ENCODE data around the gene NPAS1. TPM values are rescaled to one million over a fixed set of nuclear protein-coding genes. Genes with fewer than 3 reads are reported as not detected.

Gene NPAS1
- total RNA-seq, 1 donor from 2014 or later: 0.99 TPM

DNA sequence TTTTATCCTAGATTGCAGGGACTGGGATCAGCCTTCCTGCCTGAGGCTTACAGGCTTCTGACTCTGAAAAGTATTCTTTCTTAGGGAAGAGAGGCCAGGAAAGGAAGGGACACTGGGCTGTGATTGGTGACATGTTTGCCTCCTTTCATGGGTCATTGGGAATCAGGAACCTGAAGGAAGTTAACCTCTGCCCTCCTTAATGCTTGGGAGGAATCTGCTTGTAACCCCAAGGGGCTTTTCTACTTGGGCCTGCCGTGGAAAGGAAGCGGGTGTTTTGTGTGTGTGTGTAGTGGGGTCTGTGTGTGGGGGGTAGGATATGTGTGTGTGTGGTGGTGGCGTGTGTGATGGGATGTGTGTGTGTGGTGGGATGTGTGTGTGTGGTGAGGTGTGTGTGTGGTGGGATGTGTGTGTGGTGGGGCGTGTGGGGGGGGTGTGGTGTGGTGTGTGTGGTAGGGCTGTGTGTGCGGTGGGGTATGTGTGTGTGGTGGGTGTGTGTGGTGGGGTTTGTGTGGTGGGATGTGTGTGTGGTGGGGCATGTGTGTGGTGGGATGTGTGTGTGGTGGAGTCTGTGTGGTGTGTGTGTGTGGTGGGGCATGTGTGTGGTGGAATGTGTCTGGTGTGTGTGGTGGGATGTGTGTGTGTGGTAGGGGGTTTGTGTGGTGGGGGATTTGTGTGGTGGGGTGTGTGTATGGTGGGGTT lies 41.3 kb upstream of the NPAS1 start:
- Mint-ChIP-seq H3K27me3 (ENCODE audit: unreplicated experiment) (no peaks in the 10 kb centered on the region), H3K9me3 (ENCODE audit: unreplicated experiment) (no peaks in the 10 kb centered on the region), H3K27ac (ENCODE audit: unreplicated experiment) (peak overlapping the region; percentile 98), H3K36me3 (ENCODE audit: unreplicated experiment) (no peaks in the 10 kb centered on the region), H3K4me1 (ENCODE audit: unreplicated experiment) (peaks cover 77% of the 10 kb centered on the region), H3K4me3 (ENCODE audit: unreplicated experiment) (no peak overlapping the region)
- TF ChIP-seq, protein P1, sequence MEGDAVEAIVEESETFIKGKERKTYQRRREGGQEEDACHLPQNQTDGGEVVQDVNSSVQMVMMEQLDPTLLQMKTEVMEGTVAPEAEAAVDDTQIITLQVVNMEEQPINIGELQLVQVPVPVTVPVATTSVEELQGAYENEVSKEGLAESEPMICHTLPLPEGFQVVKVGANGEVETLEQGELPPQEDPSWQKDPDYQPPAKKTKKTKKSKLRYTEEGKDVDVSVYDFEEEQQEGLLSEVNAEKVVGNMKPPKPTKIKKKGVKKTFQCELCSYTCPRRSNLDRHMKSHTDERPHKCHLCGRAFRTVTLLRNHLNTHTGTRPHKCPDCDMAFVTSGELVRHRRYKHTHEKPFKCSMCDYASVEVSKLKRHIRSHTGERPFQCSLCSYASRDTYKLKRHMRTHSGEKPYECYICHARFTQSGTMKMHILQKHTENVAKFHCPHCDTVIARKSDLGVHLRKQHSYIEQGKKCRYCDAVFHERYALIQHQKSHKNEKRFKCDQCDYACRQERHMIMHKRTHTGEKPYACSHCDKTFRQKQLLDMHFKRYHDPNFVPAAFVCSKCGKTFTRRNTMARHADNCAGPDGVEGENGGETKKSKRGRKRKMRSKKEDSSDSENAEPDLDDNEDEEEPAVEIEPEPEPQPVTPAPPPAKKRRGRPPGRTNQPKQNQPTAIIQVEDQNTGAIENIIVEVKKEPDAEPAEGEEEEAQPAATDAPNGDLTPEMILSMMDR (IDR thresholded peaks at IDR 0.05): no peak
- no peak for DNase-seq (ENCODE audit: extremely low spot score, unreplicated experiment)

DNA sequence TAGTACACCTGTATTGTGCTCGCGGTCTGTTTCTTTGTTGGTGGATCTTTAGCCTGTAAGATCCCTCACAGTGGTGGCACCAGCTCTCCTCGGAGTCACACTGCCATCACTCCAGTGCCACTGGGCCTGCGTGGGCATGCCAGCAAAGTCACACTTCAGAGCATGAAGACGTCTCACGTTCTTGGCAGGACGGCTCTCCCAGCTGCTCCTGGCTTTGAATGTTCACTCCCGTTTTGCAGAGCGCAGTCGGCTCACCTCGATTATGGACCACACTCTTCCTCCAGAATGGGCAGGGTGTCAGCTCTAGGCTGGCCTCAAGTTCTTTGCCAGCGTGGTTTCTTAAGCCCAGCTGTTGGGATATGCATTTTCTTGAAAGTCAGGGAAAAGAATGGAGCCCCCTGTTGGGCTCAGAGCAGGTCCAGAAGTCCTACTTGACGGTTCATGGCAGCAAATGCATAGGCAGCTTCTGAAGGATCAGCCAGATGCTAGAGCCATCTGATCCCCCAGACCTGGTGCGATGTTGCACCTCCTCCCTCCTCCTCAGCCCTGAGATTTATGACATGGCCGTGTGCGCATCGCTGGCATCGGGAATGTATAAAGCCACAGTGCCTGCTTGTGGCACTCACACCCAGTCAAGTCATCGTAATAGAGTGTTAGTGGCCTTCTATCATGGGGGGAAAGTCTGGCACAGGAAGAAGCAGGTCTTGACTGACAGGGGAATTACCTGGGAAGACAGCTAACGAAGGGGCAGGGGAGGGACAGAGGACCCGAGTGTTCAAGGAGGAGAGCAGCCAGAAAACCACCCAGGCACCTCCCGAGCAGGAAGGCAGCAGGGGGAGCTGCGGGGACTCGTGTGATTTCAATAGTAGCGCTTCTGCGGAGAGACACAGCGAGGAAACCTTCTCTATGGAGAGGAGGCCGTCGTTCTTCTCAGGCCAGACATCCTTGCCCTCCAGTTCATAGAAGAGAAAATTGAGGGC lies 40.2 kb upstream of the NPAS1 start:
- Mint-ChIP-seq H3K4me3 (ENCODE audit: unreplicated experiment) (no peak overlapping the region), H3K4me1 (ENCODE audit: unreplicated experiment) (peaks cover 79% of the 10 kb centered on the region), H3K9me3 (ENCODE audit: unreplicated experiment) (no peaks in the 10 kb centered on the region), H3K27me3 (ENCODE audit: unreplicated experiment) (no peaks in the 10 kb centered on the region), H3K27ac (ENCODE audit: unreplicated experiment) (peak overlapping the region; percentile 52), H3K36me3 (ENCODE audit: unreplicated experiment) (no peaks in the 10 kb centered on the region)
- TF ChIP-seq, protein P1 (IDR thresholded peaks at IDR 0.05): no peak
- DNase-seq (ENCODE audit: extremely low spot score, unreplicated experiment): no peak

DNA sequence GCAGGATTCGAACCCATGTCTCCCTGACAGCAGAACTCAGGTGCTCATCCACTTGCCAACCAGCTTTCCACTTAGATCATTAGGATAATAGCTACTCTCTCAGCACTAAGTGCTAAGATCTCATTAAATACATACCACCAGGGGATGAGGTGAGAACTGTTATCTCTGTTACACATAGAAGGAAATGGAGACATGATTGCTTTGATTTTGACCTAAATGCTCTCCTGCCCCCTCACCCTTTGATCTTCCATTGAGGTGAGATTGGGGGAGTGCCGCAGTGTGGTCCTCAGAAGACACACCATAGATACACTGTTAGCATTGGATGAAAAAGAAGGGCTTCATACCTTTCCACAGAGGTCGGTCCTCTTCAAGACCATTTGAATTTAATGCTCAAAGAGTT lies 38.9 kb upstream of the NPAS1 start:
- H3K27ac Mint-ChIP-seq (ENCODE audit: unreplicated experiment): peak overlapping the region; percentile 83

DNA sequence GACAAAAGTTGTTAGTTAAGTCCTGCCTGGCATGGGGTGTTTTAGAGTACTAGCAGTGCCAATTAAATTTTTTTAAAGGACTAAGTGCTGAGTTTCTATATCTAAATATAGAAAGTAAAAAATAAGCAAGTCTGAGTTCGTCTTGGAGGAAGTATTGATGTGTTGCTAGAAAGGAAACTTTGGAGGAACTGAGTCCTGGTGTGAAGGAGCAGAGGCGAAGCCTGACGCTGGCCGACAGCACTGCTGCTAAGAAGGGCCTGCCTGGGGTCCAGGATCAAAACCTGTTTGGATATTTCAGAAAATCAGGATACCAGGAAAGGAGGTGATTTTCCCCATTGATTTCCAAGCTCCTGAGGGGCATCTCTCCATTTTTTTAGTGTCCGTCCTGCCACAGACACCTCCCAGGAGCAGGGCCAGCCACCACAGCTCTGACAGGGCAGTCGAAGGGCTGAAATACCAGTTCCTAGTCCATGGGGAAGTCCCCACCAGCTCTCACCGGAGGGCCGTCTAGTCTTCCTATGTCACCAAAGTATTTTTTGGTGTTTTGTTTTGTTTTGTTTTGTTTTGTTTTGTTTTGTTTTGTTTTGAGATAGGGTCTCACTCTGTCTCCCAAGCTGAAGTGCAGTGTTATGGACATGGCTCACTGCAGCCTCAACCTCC lies 38.2 kb upstream of the NPAS1 start:
- Mint-ChIP-seq H3K9me3 (ENCODE audit: unreplicated experiment) (no peaks in the 10 kb centered on the region), H3K4me3 (ENCODE audit: unreplicated experiment) (no peak overlapping the region), H3K36me3 (ENCODE audit: unreplicated experiment) (peaks cover 4% of the 10 kb centered on the region), H3K27me3 (ENCODE audit: unreplicated experiment) (no peaks in the 10 kb centered on the region), H3K4me1 (ENCODE audit: unreplicated experiment) (peaks cover 73% of the 10 kb centered on the region), H3K27ac (ENCODE audit: unreplicated experiment) (peak overlapping the region; percentile 83)
- no peak for DNase-seq (ENCODE audit: extremely low spot score, unreplicated experiment)
- TF ChIP-seq, protein P1 (IDR thresholded peaks at IDR 0.05): no peak

More for the DNA sequence above, 38.9 kb upstream of the NPAS1 start:
- Mint-ChIP-seq H3K27me3 (ENCODE audit: unreplicated experiment) (no peaks in the 10 kb centered on the region), H3K36me3 (ENCODE audit: unreplicated experiment) (peaks cover 4% of the 10 kb centered on the region), H3K4me3 (ENCODE audit: unreplicated experiment) (no peak overlapping the region), H3K4me1 (ENCODE audit: unreplicated experiment) (peaks cover 77% of the 10 kb centered on the region), H3K9me3 (ENCODE audit: unreplicated experiment) (no peaks in the 10 kb centered on the region)
- DNase-seq (ENCODE audit: extremely low spot score, unreplicated experiment): no peak
- TF ChIP-seq, protein P1 (IDR thresholded peaks at IDR 0.05): no peak
